ENCODE results near the gene CTNNB1.

- TF ChIP-seq, protein P1, sequence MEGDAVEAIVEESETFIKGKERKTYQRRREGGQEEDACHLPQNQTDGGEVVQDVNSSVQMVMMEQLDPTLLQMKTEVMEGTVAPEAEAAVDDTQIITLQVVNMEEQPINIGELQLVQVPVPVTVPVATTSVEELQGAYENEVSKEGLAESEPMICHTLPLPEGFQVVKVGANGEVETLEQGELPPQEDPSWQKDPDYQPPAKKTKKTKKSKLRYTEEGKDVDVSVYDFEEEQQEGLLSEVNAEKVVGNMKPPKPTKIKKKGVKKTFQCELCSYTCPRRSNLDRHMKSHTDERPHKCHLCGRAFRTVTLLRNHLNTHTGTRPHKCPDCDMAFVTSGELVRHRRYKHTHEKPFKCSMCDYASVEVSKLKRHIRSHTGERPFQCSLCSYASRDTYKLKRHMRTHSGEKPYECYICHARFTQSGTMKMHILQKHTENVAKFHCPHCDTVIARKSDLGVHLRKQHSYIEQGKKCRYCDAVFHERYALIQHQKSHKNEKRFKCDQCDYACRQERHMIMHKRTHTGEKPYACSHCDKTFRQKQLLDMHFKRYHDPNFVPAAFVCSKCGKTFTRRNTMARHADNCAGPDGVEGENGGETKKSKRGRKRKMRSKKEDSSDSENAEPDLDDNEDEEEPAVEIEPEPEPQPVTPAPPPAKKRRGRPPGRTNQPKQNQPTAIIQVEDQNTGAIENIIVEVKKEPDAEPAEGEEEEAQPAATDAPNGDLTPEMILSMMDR (IDR thresholded peaks at IDR 0.05; ENCODE audit: low read depth, low read length, poor library complexity, severe bottlenecking), result no peak
- TF ChIP-seq EZH2phosphoT487 (IDR thresholded peaks at IDR 0.05; ENCODE audit: borderline replicate concordance, low read length), result no peak
Observed at GRCh38 chr3:41176596-41176995, 22.7 kb upstream of the CTNNB1 start.
